HUDEP-2 (cell line): Measurements from ENCODE around the gene MAP3K4.

Experiments used
- DNase-seq, 76 experiments: peaks; one replicate each; lab custom pipeline; 2025; ENCODE audit not compliant: unreplicated experiment in 76 of 76; lab: John Stamatoyannopoulos, UW

MAP3K4 gene, protein sequence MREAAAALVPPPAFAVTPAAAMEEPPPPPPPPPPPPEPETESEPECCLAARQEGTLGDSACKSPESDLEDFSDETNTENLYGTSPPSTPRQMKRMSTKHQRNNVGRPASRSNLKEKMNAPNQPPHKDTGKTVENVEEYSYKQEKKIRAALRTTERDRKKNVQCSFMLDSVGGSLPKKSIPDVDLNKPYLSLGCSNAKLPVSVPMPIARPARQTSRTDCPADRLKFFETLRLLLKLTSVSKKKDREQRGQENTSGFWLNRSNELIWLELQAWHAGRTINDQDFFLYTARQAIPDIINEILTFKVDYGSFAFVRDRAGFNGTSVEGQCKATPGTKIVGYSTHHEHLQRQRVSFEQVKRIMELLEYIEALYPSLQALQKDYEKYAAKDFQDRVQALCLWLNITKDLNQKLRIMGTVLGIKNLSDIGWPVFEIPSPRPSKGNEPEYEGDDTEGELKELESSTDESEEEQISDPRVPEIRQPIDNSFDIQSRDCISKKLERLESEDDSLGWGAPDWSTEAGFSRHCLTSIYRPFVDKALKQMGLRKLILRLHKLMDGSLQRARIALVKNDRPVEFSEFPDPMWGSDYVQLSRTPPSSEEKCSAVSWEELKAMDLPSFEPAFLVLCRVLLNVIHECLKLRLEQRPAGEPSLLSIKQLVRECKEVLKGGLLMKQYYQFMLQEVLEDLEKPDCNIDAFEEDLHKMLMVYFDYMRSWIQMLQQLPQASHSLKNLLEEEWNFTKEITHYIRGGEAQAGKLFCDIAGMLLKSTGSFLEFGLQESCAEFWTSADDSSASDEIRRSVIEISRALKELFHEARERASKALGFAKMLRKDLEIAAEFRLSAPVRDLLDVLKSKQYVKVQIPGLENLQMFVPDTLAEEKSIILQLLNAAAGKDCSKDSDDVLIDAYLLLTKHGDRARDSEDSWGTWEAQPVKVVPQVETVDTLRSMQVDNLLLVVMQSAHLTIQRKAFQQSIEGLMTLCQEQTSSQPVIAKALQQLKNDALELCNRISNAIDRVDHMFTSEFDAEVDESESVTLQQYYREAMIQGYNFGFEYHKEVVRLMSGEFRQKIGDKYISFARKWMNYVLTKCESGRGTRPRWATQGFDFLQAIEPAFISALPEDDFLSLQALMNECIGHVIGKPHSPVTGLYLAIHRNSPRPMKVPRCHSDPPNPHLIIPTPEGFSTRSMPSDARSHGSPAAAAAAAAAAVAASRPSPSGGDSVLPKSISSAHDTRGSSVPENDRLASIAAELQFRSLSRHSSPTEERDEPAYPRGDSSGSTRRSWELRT (N-terminal part only)

DNA sequence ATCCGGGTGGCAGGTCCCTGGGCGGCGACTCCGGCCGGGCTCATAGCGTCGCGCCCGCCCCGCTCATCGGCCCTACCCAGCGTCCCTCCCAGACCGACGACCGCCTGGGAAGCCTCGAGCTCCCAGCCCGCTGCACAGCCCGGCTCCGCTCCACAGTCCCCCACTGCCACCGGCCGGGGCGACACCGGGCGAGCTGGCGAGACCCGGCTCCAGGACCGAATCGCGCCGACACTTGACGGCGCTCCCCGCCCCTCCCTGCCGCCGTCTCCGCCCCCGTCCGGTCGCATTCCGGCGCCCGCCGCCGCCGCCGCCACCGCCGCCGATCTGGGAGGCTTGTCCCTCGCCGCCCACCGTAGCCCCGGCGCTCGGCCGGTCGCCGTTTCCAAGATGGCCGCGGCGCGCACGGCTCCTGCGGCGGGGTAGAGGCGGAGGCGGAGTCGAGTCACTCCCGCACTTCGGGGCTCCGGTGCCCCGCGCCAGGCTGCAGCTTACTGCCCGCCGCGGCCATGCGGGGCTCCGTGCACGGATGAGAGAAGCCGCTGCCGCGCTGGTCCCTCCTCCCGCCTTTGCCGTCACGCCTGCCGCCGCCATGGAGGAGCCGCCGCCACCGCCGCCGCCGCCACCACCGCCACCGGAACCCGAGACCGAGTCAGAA is at the start of gene MAP3K4:
Gene MAP3K4, plus strand, starts transcription at position 364 of the 655 bp plus-strand sequence. Its CDS starts 163 bp downstream, at position 527.
- DNase-seq, result peak in 72 of 76 experiments; percentile 36 to 91 (median 76)

DNA sequence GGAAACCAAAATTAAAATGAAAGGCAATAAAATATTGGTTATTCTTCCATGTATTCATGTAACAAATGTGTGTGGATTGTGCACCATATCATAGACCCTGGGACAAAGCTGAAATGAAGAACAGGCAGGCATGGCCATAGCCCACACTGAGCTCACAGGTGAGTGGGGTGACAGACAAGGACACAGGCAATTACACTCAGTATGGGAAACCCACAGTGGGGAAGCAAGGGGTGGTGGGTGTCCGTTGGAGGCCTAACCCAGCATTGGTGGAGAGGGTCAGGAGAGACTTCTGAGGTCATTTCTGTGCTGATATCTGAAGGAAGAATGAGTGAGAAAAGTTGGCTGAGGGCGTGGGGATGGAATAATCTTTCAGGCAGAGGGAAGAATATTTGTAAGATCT is 47.6 kb upstream of the MAP3K4 start:
- no peak for DNase-seq

DNA sequence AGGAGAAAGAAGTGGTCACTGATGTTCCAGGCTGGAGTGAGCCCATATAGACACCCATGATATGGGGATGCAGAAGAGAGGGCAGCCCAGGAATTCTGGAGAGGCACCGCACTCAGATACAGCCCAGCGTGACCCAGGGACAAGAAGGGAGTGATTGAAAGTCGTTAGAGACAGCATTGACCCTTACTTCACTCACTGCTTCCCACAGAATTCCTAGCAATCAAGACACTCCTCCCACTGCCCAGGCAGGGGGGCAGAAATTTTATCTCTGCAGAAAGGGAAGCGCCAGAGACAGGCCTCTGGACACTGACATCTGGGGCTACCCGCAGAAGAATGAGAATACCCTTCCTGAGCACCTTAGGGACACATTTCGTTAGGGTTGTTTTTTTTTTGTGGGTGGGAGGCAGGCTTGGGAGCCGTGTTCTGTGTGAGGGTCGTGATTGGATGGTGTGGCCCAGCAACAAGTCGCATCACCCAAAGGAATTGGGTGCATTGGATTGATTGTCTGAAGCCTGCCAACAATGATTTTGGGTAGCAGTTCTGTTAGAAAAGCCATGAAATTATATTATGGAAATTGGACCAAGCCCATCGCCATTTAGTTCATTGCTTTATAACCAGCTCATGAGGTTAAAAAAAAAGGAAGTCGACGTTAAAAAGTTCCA is 45.9 kb upstream of the MAP3K4 start:
- no peak for DNase-seq

DNA sequence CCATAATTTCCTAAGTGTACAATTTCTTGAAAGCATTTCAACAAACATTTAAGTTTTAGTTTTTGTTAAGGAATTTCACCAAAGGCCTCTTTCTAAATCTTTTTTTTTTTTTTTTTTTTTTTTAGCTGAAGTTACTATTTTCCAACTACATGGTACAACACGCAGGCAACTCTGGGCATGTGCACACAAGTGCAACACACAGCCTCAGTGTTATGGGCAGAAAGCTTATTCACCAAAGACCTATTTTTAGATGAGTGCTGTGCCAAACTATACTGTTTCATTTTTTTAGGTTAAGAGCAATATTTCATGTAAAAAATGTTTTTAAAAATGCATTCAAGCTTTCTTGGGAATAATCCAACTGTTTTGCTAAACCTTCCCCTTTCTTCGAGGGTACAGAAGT is 42.0 kb upstream of the MAP3K4 start:
- DNase-seq, result no peak

DNA sequence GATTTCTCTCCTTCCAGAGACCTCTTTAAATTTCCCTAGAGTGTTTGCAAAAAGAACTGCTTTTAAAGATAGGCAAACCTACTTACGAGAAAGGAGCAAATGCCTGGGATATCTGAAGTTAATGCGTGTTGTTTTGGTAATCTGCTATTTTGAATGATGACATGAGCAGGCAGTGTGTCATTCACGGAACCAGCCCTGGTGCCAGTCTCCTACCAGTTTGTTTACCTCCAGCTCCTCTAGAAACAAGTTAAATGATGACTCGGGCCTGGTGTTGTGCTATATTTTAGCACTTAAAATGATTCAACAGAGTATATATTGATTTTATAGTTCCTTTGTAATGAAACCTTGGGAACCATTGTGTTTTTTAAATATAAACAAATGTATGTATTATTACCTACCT is 41.1 kb upstream of the MAP3K4 start:
- DNase-seq, result no peak

DNA sequence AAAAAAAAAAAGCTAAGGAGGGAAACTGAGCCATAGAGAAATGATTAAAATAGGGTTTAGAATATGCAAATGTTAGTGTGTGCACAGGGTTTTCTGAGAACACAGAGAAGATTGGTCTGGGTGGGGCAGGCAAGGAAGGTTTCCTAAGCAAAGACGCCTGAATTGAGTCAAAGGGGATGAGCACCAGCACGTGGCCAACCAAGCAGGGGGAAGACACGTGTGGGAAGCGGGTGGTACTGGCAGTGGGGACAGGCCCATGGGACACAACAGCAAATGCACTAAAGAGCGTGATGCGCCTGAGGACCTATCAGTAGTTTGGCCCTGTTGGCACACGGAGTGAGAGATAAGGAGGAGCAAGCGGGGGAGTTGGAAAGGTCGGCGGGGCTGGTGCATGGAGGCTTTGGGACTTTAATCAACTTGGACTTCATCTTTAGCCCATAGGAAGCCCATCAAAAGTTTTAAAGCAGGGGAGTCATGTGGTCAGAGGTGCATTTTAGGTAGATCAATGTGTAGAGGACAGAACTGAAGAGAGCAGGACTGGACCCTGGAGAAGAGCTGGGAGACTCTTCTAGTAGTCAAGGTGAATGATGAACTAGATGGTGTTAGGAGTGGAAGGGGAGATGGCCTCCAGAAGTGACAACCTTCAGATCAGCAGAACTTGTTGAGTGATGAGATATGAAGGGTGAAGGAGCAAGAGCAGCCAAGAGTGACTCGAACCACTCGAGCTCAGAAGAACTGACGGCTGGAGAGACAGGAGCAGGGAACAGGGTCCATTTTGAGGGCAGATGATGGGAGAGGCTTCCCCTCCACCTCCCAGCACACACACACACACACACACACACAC is 40.2 kb upstream of the MAP3K4 start:
- peak in 32 of 76 experiments; percentile 16 to 81 (median 40) for DNase-seq

DNA sequence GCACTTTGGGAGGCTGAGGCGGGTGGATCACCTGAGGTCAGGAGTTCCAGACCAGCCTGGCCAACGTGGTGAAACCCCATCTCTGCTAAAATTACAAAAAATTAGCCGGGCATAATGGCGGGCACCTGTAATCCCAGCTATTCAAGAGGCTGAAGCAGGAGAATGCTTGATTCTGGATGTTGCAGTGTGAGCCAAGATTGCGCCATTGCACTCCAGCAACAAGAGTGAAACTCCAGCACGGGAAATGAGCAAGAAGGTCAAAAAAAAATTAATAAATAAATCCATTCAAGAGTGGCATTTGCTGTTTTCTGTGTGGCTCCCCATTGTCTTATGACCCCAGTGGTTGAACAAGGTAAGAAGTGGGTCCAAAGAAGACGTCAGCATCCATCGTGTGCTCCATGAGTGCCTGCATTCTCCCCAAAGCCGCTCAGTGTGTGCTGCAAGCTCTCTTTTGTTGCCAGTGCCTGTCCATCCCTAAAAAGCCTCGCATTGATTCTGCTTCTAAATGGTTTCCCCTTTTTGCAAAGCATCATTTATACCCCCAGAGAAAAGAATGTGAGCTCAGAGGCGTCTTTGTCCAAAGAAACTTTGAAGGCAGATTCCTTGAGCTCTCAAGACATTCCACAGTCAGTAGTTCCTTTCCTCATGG is 38.8 kb upstream of the MAP3K4 start:
- no peak for DNase-seq

DNA sequence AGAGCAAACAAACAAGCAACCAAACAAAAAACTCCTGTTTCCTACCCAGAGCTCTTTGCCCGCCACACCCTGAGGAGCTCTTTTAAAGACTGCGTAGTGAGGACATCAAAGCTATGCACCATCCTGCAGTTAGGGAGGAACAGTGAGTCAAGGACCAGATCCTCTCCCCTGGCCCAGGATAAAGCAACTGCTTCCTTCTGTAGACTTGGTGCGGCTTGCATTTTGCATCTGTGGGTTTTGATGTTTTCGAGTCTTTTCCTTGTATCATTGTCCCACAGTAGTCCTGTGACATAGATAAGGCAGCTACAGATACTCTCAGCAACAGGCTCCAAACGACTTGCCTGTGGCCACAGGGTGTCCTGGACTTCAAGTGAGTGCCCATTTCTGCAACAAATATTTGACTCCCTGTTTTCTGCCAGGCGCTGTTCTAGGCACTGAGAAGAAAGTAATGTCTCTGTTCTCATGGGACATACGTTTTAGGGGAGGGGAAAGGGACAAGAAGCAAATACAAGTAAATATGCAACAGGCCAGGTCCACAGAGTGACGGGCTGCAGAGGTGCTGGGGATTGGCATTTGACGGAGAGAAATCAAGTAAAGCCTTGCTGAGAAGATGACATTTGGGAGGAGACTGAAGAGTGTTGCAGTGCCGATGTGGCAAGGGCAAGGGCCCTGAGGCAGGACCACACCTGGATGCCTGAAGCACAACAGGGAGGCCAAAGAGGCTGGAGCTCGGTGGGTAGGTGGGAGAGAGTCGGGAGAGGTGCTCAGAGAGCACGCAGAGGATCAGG is 35.9 kb upstream of the MAP3K4 start:
- DNase-seq, result peak in 11 of 76 experiments; percentile 9 to 66 (median 50)

DNA sequence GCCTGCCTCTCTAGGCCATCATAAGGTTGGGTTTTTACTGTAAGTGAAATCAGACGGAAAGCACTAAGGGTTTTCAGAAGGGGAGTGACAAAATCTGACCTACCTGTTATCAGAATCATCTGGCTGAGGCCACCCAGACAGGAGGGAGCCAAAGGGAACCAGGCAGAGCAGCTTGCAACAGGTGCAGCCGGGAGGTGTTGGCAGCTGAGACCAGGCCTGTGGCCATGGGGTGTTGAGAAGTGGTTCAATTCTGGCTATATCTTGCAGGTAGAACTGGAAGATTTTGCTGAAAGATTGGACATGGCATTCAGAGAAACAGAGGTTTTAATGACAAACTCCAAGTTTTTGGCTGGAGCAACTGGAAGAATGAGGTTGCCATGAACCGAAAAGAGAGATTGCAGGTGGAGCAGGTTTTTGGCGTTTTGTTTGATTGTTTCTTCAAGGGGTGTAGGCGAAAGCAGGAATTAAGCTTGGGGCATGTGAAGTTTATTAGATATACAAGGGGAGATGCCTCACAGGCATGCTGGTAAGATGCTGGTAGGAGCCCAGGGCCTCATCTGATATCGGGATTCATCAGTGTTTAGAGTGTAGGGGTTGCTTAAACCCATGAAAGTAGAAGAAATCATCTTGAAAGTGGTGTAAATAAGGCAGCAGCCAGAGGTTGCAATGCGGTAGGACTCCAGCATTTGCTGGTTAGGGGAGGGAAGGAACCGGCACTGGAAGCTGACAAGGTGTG is 35.1 kb upstream of the MAP3K4 start:
- DNase-seq, result no peak

DNA sequence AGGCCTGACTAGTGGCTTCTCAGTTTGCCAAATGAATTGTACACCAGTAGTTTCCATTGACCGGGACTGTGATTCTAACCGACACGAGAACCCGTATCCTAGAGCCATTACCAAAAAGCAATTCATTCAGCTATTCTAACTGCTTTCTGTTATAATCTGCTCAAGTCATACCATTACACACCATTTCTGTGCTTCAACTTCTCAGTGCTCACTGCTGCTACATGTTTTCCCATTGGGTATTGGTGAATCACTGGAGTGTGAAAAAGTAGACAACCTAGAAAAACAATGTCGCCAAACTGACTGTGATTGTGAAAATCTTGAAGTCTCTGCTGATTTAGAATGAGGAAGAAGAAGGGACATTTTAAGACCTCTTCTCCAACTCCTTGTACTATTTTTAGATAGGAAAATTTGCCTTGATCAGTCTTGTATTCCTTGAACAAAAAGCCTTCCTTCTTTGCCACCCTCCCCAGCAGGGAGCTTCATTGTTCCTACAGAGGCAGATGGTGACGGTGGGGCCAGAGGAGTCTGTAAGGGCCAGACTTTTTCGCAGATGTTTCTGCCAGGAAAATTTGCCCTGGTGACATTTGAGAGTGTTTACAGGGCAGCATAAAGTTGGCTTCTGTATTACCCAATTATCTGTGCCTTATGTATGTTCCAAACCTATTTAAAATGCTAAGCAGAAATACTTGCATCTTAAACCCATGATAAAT is 31.7 kb upstream of the MAP3K4 start:
- DNase-seq, result no peak

DNA sequence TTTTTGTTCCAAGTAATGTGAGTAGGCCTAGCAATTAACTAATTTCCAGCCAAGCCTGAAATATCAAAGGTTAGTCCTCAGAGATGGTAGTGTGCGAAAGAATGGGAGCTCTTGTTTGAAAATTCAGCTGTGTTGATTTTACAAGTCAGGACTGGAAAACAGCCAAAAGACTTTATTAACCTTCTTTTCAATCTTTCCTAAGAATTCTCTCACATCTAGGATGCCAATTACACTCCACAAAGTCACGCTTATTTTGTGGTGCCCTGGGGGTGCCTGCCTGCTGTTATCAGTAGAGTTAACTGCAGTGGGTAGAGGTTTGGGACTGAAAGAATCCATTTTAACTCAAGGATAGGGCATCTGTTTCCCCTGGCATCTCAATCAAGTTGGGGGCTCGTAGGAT is 30.7 kb upstream of the MAP3K4 start:
- no peak for DNase-seq

DNA sequence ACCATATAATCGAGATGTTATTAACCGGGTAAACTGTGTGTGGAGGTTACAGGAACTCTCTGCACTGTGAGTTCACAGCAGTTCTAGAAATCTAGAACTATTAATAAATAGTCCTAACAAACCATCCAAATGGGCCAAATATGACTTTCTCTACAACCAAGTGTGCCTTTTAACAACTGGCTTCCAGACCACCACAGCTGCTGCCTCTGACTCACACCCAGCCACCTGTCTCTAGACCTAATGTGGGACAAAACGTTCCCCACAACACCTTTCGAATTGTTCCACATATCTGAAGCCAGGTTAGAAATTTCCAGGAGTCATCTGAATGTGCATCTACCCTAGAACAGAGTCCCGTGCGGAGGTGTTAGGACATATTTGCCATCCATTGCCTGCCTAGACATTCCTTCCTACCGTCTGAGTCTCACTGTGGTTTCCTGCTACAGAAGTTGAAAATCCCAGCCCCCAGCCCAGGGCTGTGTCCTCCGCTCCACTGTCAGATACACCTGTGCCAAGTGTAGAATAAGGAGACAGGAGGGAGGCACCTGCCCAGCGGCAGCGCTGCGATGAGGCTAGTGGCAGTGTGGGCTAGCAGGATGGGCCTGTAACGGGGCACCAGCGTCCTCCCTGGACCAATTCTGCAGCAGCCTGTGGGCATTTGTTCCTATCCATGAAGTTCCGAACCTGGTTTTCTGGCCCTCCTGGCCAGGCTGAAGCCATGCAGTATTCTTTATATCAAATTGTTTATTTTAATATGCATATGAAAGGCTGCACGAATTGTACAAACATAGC is 28.5 kb upstream of the MAP3K4 start:
- DNase-seq, result no peak

DNA sequence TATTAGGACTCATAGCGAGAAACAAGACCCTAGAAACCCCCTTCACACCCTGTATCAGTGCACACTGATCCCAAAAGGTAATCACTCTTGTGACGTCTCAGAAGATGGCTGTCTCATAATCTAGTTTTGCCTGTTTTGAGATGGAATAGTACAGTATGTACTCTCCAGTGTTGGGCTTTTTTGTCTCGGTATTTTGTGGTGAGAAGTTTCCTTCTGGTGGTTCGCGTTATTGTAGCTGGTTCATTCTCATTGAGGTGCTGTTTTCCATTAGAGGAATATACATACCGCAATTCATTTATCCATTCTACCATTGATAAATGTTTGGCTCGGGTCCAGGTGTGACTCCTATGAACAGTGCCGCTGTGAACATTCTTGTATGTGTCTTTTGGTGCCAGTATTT is 27.9 kb upstream of the MAP3K4 start:
- DNase-seq, result no peak

DNA sequence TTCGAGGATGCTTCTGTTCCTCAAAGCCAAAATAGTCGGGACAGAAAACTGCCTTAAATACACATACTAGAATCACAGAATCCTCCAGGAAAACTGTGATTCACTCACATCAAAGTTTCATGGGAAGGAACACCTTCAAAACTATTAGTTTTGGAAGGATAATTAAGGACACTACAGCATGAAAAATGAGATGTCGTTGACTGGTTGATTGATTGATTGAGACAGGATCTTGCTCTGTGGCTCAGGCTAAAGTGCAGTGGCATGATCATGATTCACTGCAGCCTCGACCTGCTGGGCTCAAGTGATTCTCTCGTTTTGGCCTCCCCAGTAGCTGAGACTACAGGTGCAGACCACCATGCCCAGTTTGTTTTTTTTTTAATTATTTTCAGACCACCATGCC is 25.7 kb upstream of the MAP3K4 start:
- DNase-seq, result no peak

DNA sequence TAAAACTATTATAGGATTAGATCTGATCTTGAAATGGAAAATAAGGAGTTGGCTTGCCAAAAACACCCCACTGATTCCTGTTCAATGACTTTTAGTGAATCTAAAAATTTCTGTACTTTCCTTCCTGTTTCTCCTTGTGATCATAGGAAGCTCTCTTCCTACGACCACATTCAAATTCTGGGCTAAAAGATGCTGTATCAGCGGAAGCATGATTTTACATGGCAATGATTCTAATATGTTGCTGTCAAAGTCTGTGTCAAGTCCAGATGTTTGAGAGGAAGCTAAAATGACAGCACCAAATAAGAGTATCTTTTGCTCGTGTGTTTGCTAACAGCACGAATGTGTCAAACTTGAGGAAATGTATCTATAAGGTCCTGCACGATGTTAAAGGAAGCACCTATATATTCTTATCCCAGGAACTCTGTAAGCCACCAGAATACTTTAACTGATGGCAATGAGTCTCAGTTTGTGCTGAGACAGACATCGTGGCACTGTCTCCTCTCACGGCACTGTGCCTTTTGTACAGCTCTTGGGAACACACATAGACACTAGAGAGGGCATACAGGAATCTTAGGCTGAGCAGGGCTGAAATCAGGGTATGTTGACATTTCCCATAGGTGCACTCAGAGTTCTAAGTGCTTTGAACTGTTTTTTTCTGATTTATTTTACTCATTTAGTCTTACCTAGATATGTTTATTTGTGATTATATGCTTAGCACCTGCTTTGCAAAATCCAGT is 24.9 kb upstream of the MAP3K4 start:
- no peak for DNase-seq
